ENCODE measurements around the gene SIX2.

SIX2 gene

DNA sequence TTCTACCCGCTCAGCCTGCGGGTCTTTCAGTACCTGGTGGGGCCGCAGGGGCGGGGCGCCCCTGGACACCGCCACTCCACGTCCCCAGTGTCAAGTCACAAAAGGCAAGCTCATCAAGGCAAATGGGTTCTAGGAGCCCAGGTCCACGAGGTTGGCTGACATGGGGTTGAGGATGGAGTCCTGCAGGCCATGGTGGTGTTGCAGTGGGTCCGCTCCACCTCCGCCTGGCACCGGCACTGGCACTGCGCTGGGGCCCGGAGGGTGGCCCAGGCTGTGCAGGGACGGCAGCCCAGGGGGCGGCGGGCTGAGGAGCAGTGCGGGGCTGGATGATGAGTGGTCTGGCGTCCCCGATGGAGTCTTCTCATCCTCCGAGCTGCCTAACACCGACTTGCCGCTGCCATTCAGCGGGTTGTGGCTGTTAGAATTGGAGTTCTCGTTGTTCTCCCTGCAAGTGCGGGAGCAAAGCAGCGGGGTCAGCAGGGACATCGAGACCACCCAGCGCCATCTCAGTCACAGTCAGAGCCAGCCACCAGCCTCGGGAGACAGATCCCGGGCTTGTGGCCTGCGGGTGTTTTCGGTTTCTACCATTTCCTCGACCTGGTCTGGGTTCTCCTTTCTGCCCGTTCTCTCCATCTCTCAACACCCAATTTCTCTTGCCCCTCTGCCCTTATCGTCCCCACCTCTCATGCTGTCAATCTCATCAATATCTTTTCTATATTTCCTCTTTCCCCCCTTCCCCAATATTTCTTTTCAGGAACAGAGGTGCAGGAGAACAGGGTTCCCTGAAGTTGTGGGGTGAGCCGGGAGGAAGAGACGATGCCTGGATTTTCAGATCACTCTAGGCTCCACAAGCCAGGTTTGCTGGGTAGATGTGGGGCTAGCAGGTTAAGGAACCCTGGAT is 3.0 kb downstream of the SIX2 start:
- Histone ChIP-seq H3F3A (ENCODE audit: insufficient read depth, low read length) (no peaks in the 10 kb centered on the region), H3K27ac (ENCODE audit: low read length) (no peak overlapping the region), H3K4me3 (ENCODE audit: low read length) (no peak overlapping the region), H3K9me3 (replicated peaks; ENCODE audit: insufficient read depth, low read length) (no peaks in the 10 kb centered on the region), H3K79me2 (ENCODE audit: low read length) (no peaks in the 10 kb centered on the region), H3K9me2 (replicated peaks; ENCODE audit: insufficient read depth, low read length) (no peaks in the 10 kb centered on the region), H3K9ac (ENCODE audit: low read length) (no peak overlapping the region), H3K36me3 (replicated peaks; ENCODE audit: insufficient read depth, low read length) (no peaks in the 10 kb centered on the region), H3K4me1 (ENCODE audit: low read length) (no peaks in the 10 kb centered on the region), H3K4me2 (ENCODE audit: low read depth, low read length) (no peak overlapping the region), H2AFZ (ENCODE audit: low read length) (no peak overlapping the region), H4K20me1 (ENCODE audit: insufficient read depth, low read length) (no peaks in the 10 kb centered on the region), H3K27me3 (replicated peaks; ENCODE audit: insufficient read depth, low read length) (no peaks in the 10 kb centered on the region; the same call in 1 of the 2 replicates)
- TF ChIP-seq EZH2 (optimal IDR thresholded peaks at IDR 0.05; ENCODE audit: low read depth, low read length) (no peak), CTCF (IDR thresholded peaks at IDR 0.05; ENCODE audit: low read length) (no peak), EZH2phosphoT487 (IDR thresholded peaks at IDR 0.05; ENCODE audit: low read length) (no peak)
- no peak for DNase-seq

DNA sequence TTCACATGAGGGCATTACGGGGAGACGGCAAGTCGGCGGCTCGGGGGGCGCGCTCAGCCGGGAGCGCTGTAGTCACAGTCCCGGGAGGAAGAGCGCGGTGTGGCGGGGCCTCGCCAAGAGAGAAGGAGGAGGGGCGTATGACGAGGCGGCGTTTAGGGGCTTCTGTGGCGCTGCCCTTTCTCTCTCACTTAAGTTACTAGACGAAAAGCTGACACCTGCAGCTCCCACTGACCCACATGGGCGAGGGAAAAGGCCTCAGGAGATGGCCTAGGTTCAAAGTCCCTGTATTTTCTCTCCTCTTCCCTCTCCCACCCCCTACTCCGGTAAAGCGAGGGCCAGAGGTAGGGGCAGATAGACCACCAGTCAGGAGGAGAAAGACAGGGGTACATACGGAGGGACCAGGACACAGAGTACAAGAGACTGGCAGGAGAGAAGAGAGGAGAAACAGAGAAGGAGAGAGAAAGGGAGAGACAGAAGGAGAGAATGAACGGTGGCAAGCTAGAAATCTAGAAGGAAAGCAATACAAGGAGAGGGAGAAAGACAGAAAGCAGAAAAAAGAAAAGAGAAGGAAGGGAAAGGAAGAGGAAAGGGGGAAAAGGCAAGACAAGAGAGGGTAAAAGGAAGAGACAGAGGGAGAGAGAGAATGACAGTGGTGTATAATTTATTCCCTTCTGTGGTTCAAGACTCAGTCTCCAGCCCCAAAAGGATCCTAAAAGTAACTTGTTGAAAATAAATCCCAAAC is 3.8 kb downstream of the SIX2 start:
- H3K36me3 ChIP-seq (replicated peaks; ENCODE audit: insufficient read depth, low read length): no peaks in the 10 kb centered on the region
- TF ChIP-seq CTCF (IDR thresholded peaks at IDR 0.05; ENCODE audit: low read length) (no peak), EZH2 (optimal IDR thresholded peaks at IDR 0.05; ENCODE audit: low read depth, low read length) (no peak), EZH2phosphoT487 (IDR thresholded peaks at IDR 0.05; ENCODE audit: low read length) (no peak)
- H3F3A ChIP-seq (ENCODE audit: insufficient read depth, low read length): no peaks in the 10 kb centered on the region
- H3K27me3 ChIP-seq (replicated peaks; ENCODE audit: insufficient read depth, low read length): no peaks in the 10 kb centered on the region; the same call in 1 of the 2 replicates
- H3K9me3 ChIP-seq (replicated peaks; ENCODE audit: insufficient read depth, low read length): no peaks in the 10 kb centered on the region
- H3K4me2 ChIP-seq (ENCODE audit: low read depth, low read length): no peak overlapping the region
- H2AFZ ChIP-seq (ENCODE audit: low read length): no peak overlapping the region
- no peaks in the 10 kb centered on the region for H4K20me1 ChIP-seq (ENCODE audit: insufficient read depth, low read length)
- H3K4me1 ChIP-seq (ENCODE audit: low read length): no peaks in the 10 kb centered on the region
- H3K9ac ChIP-seq (ENCODE audit: low read length): no peak overlapping the region
- DNase-seq: no peak
- H3K79me2 ChIP-seq (ENCODE audit: low read length): no peaks in the 10 kb centered on the region
- H3K27ac ChIP-seq (ENCODE audit: low read length): no peak overlapping the region
- no peaks in the 10 kb centered on the region for H3K9me2 ChIP-seq (replicated peaks; ENCODE audit: insufficient read depth, low read length)
- H3K4me3 ChIP-seq (ENCODE audit: low read length): no peak overlapping the region

- TF ChIP-seq CTCF (IDR thresholded peaks at IDR 0.05; ENCODE audit: low read length) (no peak), EZH2 (optimal IDR thresholded peaks at IDR 0.05; ENCODE audit: low read depth, low read length) (no peak), EZH2phosphoT487 (IDR thresholded peaks at IDR 0.05; ENCODE audit: low read length) (no peak)
- Histone ChIP-seq H3K79me2 (ENCODE audit: low read length) (no peaks in the 10 kb centered on the region), H3K4me3 (ENCODE audit: low read length) (no peak overlapping the region), H4K20me1 (ENCODE audit: insufficient read depth, low read length) (no peaks in the 10 kb centered on the region), H3K36me3 (replicated peaks; ENCODE audit: insufficient read depth, low read length) (no peaks in the 10 kb centered on the region), H3K9me2 (replicated peaks; ENCODE audit: insufficient read depth, low read length) (no peaks in the 10 kb centered on the region), H3K4me2 (ENCODE audit: low read depth, low read length) (no peak overlapping the region), H3K27ac (ENCODE audit: low read length) (no peak overlapping the region), H3K9ac (ENCODE audit: low read length) (no peak overlapping the region), H2AFZ (ENCODE audit: low read length) (no peak overlapping the region), H3K4me1 (ENCODE audit: low read length) (no peaks in the 10 kb centered on the region), H3K27me3 (replicated peaks; ENCODE audit: insufficient read depth, low read length) (no peaks in the 10 kb centered on the region; the same call in 1 of the 2 replicates), H3F3A (ENCODE audit: insufficient read depth, low read length) (no peaks in the 10 kb centered on the region), H3K9me3 (replicated peaks; ENCODE audit: insufficient read depth, low read length) (no peaks in the 10 kb centered on the region)
- DNase-seq: no peak
Observed at GRCh38 chr2:45004562-45005191, 4.6 kb downstream of the SIX2 start.

All from MM.1S (cell line).